ENCODE results near the gene CRELD1. TPM values are rescaled to one million over a fixed set of nuclear protein-coding genes. Genes with fewer than 3 reads are reported as not detected.

The CRELD1 gene
- polyA plus RNA-seq, 3 donors, result 16.1 to 23.4 (median 19.2) TPM

GRCh38 chr3:9901967-9902366, 31.7 kb upstream of the CRELD1 start:
- H3K4me1 Mint-ChIP-seq, result peaks cover 34% of the 10 kb centered on the region
- intact Hi-C loops (cut with micrococcal nuclease), result no loop called here
- H3K27ac Mint-ChIP-seq, result no peak overlapping the region
- H3K36me3 Mint-ChIP-seq, result no peaks in the 10 kb centered on the region
- Histone ChIP-seq H3K4me2 (replicated peaks; ENCODE audit: extremely low read depth, low read length, poor library complexity, severe bottlenecking) (no peak overlapping the region), H3K36me3 (replicated peaks in 1 of 2; ENCODE audit: control insufficient read depth in 1 of 2, insufficient read depth in 2 of 2, low read length in 2 of 2) (no peaks in the 10 kb centered on the region), H3K9me3 (replicated peaks in 1 of 2; ENCODE audit: control insufficient read depth in 1 of 2, insufficient read depth in 1 of 2, low read length in 2 of 2) (no peaks in the 10 kb centered on the region), H3K4me1 (ENCODE audit: control insufficient read depth in 1 of 2, insufficient read depth in 2 of 2, low read length in 2 of 2) (peaks cover 7 to 14% of the 10 kb centered on the region in 2 donors), H3K79me2 (ENCODE audit: insufficient read depth, low read length) (no peaks in the 10 kb centered on the region), H4K20me1 (ENCODE audit: insufficient read depth, low read length) (no peaks in the 10 kb centered on the region), H3K9ac (ENCODE audit: insufficient read depth, low read length, poor library complexity, severe bottlenecking) (no peak overlapping the region), H3K27me3 (ENCODE audit: control insufficient read depth in 2 of 2, insufficient read depth in 2 of 2, low read length in 2 of 2) (no peaks in the 10 kb centered on the region), H3K27ac (ENCODE audit: low read depth in 1 of 2, low read length in 2 of 2) (no peak overlapping the region), H3K4me3 (replicated peaks in 1 of 3; ENCODE audit: low read depth in 2 of 3, low read length in 3 of 3) (no peak overlapping the region), H2AFZ (ENCODE audit: insufficient read depth, low read depth, low read length, poor library complexity, severe bottlenecking) (peak overlapping the region; percentile 58)
- H3K9me3 Mint-ChIP-seq, result no peaks in the 10 kb centered on the region
- peaks cover 0 to 2% (median 0%) of the 10 kb centered on the region in 3 donors for H3K27me3 Mint-ChIP-seq (ENCODE audit: low read depth in 3 of 3)
- TF ChIP-seq CTCF (IDR thresholded peaks at IDR 0.05), result no peak
- no peak for DNase-seq
- WGBS (ENCODE audit: insufficient coverage), result 0% methylated on average over 3 of the region's 5 CpGs
- H3K4me3 Mint-ChIP-seq, result no peak overlapping the region

- Histone ChIP-seq H4K20me1 (ENCODE audit: insufficient read depth, low read length) (no peaks in the 10 kb centered on the region), H3K4me3 (replicated peaks in 1 of 3; ENCODE audit: low read depth in 2 of 3, low read length in 3 of 3) (no peak within 1 kb of the TSS), H3K4me1 (ENCODE audit: control insufficient read depth in 1 of 2, insufficient read depth in 2 of 2, low read length in 2 of 2) (peaks cover 7 to 14% of the 10 kb centered on the region in 2 donors), H2AFZ (ENCODE audit: insufficient read depth, low read depth, low read length, poor library complexity, severe bottlenecking) (peak within 1 kb of the TSS; percentile 58), H3K79me2 (ENCODE audit: insufficient read depth, low read length) (no peaks in the 10 kb centered on the region), H3K27me3 (ENCODE audit: control insufficient read depth in 2 of 2, insufficient read depth in 2 of 2, low read length in 2 of 2) (no peaks in the 10 kb centered on the region), H3K4me2 (replicated peaks; ENCODE audit: extremely low read depth, low read length, poor library complexity, severe bottlenecking) (no peak within 1 kb of the TSS), H3K27ac (ENCODE audit: low read depth in 1 of 2, low read length in 2 of 2) (no peak within 1 kb of the TSS), H3K9ac (ENCODE audit: insufficient read depth, low read length, poor library complexity, severe bottlenecking) (no peak within 1 kb of the TSS), H3K9me3 (replicated peaks in 1 of 2; ENCODE audit: control insufficient read depth in 1 of 2, insufficient read depth in 1 of 2, low read length in 2 of 2) (no peaks in the 10 kb centered on the region), H3K36me3 (replicated peaks in 1 of 2; ENCODE audit: control insufficient read depth in 1 of 2, insufficient read depth in 2 of 2, low read length in 2 of 2) (no peaks in the 10 kb centered on the region)
- Mint-ChIP-seq H3K27ac (no peak within 1 kb of the TSS), H3K27me3 (ENCODE audit: low read depth in 3 of 3) (peaks cover 0 to 2% (median 0%) of the 10 kb centered on the region in 3 donors), H3K36me3 (no peaks in the 10 kb centered on the region), H3K4me1 (peaks cover 32% of the 10 kb centered on the region), H3K9me3 (no peaks in the 10 kb centered on the region), H3K4me3 (peak within 1 kb of the TSS in 1 of 2 donors; percentile 47)
- 72% methylated on average over 10 of the region's 13 CpGs for WGBS (ENCODE audit: insufficient coverage)
- no peak for TF ChIP-seq CTCF (IDR thresholded peaks at IDR 0.05)
- intact Hi-C loops (cut with micrococcal nuclease), result no loop called here
- no peak for DNase-seq
These were observed 31.0 kb upstream of the CRELD1 start, which contains the start of gene IL17RE for GRCh38 chr3:9902372-9903237. TSS of gene IL17RE (plus strand) at chr3:9902848. CDS start at chr3:9902933, 85 bp downstream.
